ENCODE data around the gene DIPK1B.
"Not testable (repeated sequence)": the region's sequence is repeated elsewhere in the genome, so short reads cannot be mapped to it uniquely, and the experiment has no call there.

Gene DIPK1B

GRCh38 chr9:136698635-136699246, 13.6 kb upstream of the DIPK1B start:
- no peak overlapping the region for H3K4me3 Mint-ChIP-seq
- ATAC-seq (no peak), DNase-seq (ENCODE audit: low spot score in 2 of 2) (no peak)
- peaks cover 48% of the 10 kb centered on the region for H3K4me1 Mint-ChIP-seq
- no peak overlapping the region for H3K27ac Mint-ChIP-seq
- no peaks in the 10 kb centered on the region for H3K36me3 Mint-ChIP-seq
- H3K9me3 Mint-ChIP-seq: no peaks in the 10 kb centered on the region

GRCh38 chr9:136700304-136700703, 12.1 kb upstream of the DIPK1B start:
- Mint-ChIP-seq H3K36me3 (no peaks in the 10 kb centered on the region), H3K4me3 (peak overlapping the region; percentile 72), H3K27ac (no peak overlapping the region), H3K4me1 (peaks cover 44% of the 10 kb centered on the region), H3K9me3 (no peaks in the 10 kb centered on the region)
- no peak for DNase-seq (ENCODE audit: low spot score in 2 of 2)
- no peak for ATAC-seq

- H3K36me3 Mint-ChIP-seq: no peaks in the 10 kb centered on the region
- H3K27ac Mint-ChIP-seq: peak overlapping the region; percentile 89
- H3K4me1 Mint-ChIP-seq: peaks cover 37% of the 10 kb centered on the region
- peak overlapping the region; percentile 72 for H3K4me3 Mint-ChIP-seq
- no peaks in the 10 kb centered on the region for H3K9me3 Mint-ChIP-seq
- ATAC-seq (peak; percentile 97), DNase-seq (ENCODE audit: low spot score in 2 of 2) (peak; percentile 53 to 82)
Observed at GRCh38 chr9:136700959-136701667, 11.3 kb upstream of the DIPK1B start.

DNA sequence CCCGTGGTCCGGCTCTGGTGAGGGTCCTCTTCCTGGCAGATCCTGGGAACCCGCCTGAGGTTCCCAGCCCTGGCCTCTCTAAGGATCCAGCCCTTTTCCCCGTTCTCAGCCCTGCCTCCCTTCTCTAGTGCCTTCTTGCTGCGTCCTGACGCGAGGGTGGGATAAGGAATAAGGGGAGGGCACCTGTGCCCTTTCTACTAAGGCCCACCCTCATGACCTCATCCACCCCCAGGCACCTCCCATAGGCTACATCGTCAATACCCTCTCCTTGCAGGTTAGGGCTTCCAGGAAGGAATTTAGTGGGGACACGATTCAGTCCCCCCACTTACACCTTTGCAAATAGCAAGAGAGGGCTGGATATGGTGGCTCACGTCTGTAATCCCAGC, 10.7 kb upstream of the DIPK1B start:
- Mint-ChIP-seq H3K36me3 (no peaks in the 10 kb centered on the region), H3K4me1 (peaks cover 31% of the 10 kb centered on the region), H3K27ac (peak overlapping the region; percentile 89), H3K4me3 (peak overlapping the region; percentile 72), H3K9me3 (no peaks in the 10 kb centered on the region)
- no peak for ATAC-seq
- no peak for DNase-seq (ENCODE audit: low spot score in 2 of 2)

- peaks cover 21% of the 10 kb centered on the region for H3K4me1 Mint-ChIP-seq
- no peaks in the 10 kb centered on the region for H3K36me3 Mint-ChIP-seq
- H3K4me3 Mint-ChIP-seq: no peak overlapping the region
- H3K9me3 Mint-ChIP-seq: no peaks in the 10 kb centered on the region
- no peak for DNase-seq (ENCODE audit: low spot score in 2 of 2)
- no peak overlapping the region for H3K27ac Mint-ChIP-seq
- no peak for ATAC-seq
Observed at GRCh38 chr9:136703276-136703860, 9.0 kb upstream of the DIPK1B start.

GRCh38 chr9:136704741-136705140, 7.6 kb upstream of the DIPK1B start:
- not testable (repeated sequence) for H3K4me3 Mint-ChIP-seq; DNase-seq (ENCODE audit: low spot score in 2 of 2); H3K36me3 Mint-ChIP-seq; ATAC-seq; H3K9me3 Mint-ChIP-seq; H3K27ac Mint-ChIP-seq
- H3K4me1 Mint-ChIP-seq: peaks cover 21% of the 10 kb centered on the region

DNA sequence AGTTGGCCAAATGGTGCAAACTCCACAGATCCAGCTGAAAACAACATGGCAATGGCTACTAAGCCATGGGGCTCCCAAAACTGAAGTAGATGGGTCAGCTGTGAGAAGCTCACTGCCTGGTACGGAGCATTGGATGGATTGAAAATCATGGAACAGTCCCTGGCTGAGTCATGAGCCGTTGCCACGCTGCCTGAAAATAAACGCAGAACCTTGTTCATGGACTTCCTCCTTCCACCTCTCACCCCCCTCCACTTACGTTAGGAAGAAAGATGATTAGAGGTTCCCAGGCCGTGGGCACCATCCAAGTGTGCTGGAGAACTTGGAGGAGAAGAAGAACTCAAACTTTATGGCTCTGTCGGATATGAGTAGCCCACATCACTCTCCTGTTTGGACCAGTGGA, 6.8 kb upstream of the DIPK1B start:
- no peak for ATAC-seq
- Mint-ChIP-seq H3K9me3 (no peaks in the 10 kb centered on the region), H3K27ac (no peak overlapping the region)

GRCh38 chr9:136707011-136707410, 5.4 kb upstream of the DIPK1B start:
- DNase-seq (ENCODE audit: low spot score in 2 of 2): no peak
- H3K27ac Mint-ChIP-seq: no peak overlapping the region
- no peaks in the 10 kb centered on the region for H3K9me3 Mint-ChIP-seq
- H3K4me1 Mint-ChIP-seq: peaks cover 6% of the 10 kb centered on the region
- H3K4me3 Mint-ChIP-seq: no peak overlapping the region
- H3K36me3 Mint-ChIP-seq: no peaks in the 10 kb centered on the region
- ATAC-seq: no peak

More for the DNA sequence above, 6.8 kb upstream of the DIPK1B start:
- Mint-ChIP-seq H3K36me3 (no peaks in the 10 kb centered on the region), H3K4me1 (peaks cover 15% of the 10 kb centered on the region), H3K4me3 (no peak overlapping the region)
- no peak for DNase-seq (ENCODE audit: low spot score in 2 of 2)

DNA sequence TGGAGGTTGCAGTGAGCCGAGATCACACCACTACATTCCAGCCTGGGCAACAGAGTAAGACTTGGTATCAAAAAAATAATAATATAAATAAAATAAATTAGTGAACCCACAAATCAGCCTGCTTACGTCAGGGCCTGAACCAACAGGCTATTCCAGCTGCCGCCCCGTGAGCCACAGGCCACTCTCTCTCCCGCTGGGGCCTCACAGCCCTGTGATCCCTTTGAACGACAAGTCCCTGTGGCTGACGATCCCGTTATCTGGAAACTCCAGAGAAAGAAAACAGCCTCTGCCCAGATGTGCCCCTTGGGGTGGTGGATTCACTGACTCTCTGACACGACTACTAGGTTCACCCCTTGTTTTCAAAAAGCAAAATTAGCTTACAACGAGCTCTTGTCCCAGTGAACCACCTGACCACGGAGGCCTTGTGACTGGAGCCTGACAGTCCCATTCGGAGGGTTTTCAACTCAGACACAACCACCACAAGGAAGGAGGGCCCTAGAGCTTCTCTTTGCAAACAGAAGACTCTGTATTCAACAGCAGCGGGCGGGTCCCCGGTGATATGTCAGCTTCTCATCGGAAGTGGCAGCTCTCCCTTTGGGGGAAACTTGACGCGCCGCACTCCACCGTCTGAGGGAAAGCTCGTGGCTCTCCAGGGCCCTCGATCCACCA, 4.4 kb upstream of the DIPK1B start:
- Mint-ChIP-seq H3K9me3 (no peaks in the 10 kb centered on the region), H3K36me3 (no peaks in the 10 kb centered on the region), H3K27ac (no peak overlapping the region), H3K4me3 (no peak overlapping the region), H3K4me1 (peaks cover 5% of the 10 kb centered on the region)
- ATAC-seq (no peak), DNase-seq (ENCODE audit: low spot score in 2 of 2) (no peak)

GRCh38 chr9:136709454-136710109, 2.8 kb upstream of the DIPK1B start:
- ATAC-seq: no peak
- H3K4me1 Mint-ChIP-seq: peaks cover 5% of the 10 kb centered on the region
- no peaks in the 10 kb centered on the region for H3K36me3 Mint-ChIP-seq
- no peak overlapping the region for H3K4me3 Mint-ChIP-seq
- DNase-seq (ENCODE audit: low spot score in 2 of 2): no peak
- no peaks in the 10 kb centered on the region for H3K9me3 Mint-ChIP-seq
- no peak overlapping the region for H3K27ac Mint-ChIP-seq

GRCh38 chr9:136710543-136710942, 1.8 kb upstream of the DIPK1B start:
- Mint-ChIP-seq H3K4me3 (peak overlapping the region; percentile 60), H3K27ac (no peak overlapping the region), H3K4me1 (peaks cover 5% of the 10 kb centered on the region), H3K9me3 (no peaks in the 10 kb centered on the region), H3K36me3 (no peaks in the 10 kb centered on the region)
- DNase-seq (ENCODE audit: low spot score in 2 of 2) (no peak), ATAC-seq (no peak)

DNA sequence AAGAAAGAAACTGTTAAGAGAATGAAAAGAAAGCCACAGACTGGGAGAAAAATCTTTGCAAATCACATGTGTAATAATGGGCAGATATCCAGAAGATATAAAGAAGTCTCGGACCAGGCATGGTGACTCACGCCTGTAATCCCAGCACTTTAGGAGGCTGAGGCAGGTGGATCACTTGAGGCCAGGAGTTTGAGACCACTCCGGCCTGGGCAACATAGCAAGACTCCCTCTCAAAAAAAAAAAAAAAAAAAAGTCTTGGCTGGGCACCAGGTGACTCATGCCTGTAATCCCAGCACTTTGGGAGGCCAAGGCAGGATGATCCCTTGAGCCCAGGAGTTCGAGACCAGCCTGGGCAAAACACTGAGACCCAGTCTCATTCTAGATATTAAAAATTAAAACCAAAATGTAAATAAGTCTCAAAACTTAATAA, 1.1 kb upstream of the DIPK1B start:
- not testable (repeated sequence) for H3K9me3 Mint-ChIP-seq; H3K36me3 Mint-ChIP-seq; DNase-seq (ENCODE audit: low spot score in 2 of 2); ATAC-seq; H3K27ac Mint-ChIP-seq; H3K4me1 Mint-ChIP-seq
- peak overlapping the region; percentile 60 for H3K4me3 Mint-ChIP-seq

DNA sequence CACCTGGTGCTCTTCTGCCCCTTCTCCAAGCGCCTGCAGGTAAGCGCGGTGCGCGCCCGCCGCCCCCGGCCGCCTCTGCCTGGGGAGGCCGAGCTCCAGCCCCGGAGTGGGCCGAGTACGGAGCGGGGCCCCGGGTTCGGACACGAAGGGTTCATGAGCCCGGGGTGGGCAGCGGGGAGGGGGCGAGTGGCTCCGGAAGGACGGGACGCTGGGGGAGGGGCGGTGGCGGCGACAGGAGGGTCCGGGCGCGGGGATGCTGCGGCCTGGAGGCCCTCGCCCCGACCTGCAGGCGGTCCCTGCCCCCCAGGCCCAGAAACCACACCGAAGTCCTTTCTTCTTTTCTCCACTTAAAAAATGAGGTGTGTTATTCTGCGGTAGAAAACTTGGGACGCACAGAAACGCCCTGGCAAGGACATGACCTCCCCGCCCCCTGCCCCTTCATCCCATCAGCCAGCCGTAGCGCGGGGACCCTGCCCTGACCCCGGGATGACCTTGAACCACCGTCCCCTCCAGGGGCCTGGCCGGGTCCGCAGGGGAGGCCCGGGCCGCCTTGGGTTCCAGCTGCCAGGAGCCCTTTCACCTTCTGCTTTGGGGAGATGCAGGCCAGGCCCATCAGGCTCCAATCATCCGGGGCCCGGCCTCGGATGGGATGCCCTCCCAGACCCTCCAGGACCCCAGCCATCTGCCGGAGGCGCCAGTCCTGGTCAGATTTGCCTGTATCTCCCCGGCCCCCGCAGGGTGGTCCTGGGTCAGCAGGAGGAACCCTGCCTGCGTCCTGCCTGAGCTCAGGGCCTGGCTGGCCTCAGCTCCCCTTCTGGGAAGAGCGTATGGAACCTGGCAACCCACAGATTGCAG, 545 bp downstream of the DIPK1B start:
- DNase-seq (ENCODE audit: low spot score in 2 of 2) (no peak), ATAC-seq (no peak)
- no peaks in the 10 kb centered on the region for H3K9me3 Mint-ChIP-seq
- no peak overlapping the region for H3K4me3 Mint-ChIP-seq
- H3K36me3 Mint-ChIP-seq: no peaks in the 10 kb centered on the region
- peaks cover 5% of the 10 kb centered on the region for H3K4me1 Mint-ChIP-seq
- H3K27ac Mint-ChIP-seq: no peak overlapping the region

- no peaks in the 10 kb centered on the region for H3K9me3 Mint-ChIP-seq
- no peak overlapping the region for H3K4me3 Mint-ChIP-seq
- H3K27ac Mint-ChIP-seq: no peak overlapping the region
- H3K36me3 Mint-ChIP-seq: no peaks in the 10 kb centered on the region
- peaks cover 5% of the 10 kb centered on the region for H3K4me1 Mint-ChIP-seq
- DNase-seq (ENCODE audit: low spot score in 2 of 2) (no peak), ATAC-seq (no peak)
Observed at GRCh38 chr9:136713550-136713949, 1.2 kb downstream of the DIPK1B start.

Data from stimulated activated effector memory CD8-positive, alpha-beta T cell treated with anti-CD3 and anti-CD28 coated beads, Interleukin-12 subunit alpha, Interleukin-12 subunit beta, amount 100 ng/mL, for 72 hours (primary cell).